Measurements from ENCODE around the gene FNIP2. TPM values are rescaled to one million over a fixed set of nuclear protein-coding genes. Genes with fewer than 3 reads are reported as not detected.

The FNIP2 gene
- total RNA-seq, 2 experiments from 2014 or later = 12.3 to 17.1 TPM

- peak; percentile 30 for ATAC-seq
- H3K27ac Mint-ChIP-seq = no peak overlapping the region
- DNase-seq = no peak
- no peaks in the 10 kb centered on the region for H3K9me3 Mint-ChIP-seq (ENCODE audit: low read depth)
- no peaks in the 10 kb centered on the region for H3K27me3 Mint-ChIP-seq
- peaks cover 13% of the 10 kb centered on the region for H3K4me1 Mint-ChIP-seq
- CTCF ChIA-PET = interaction anchor here (0.9 to 6.3 kb wide), 22 partner anchors 9 to 352 kb away, joined by 3 to 33 read pairs (median 3); partner anchors contain the start of genes C4orf46, ETFDH and FNIP2
- H3K4me3 Mint-ChIP-seq = no peak overlapping the region
- H3K36me3 Mint-ChIP-seq = no peaks in the 10 kb centered on the region
These were observed 82.2 kb downstream of the FNIP2 start for GRCh38 chr4:158850800-158851644.

GRCh38 chr4:158854236-158854635, 85.4 kb downstream of the FNIP2 start:
- no peak for DNase-seq
- Mint-ChIP-seq H3K36me3 (no peaks in the 10 kb centered on the region), H3K4me3 (no peak overlapping the region), H3K27ac (no peak overlapping the region), H3K9me3 (ENCODE audit: low read depth) (no peaks in the 10 kb centered on the region), H3K27me3 (no peaks in the 10 kb centered on the region), H3K4me1 (peaks cover 11% of the 10 kb centered on the region)
- no peak for ATAC-seq
- CTCF ChIA-PET = interaction anchor here (0.9 to 6.3 kb wide), 2 partner anchors 122 to 349 kb away, joined by 3 to 33 read pairs; no protein-coding TSS in a partner anchor

- Mint-ChIP-seq H3K4me1 (peaks cover 13% of the 10 kb centered on the region), H3K27ac (no peak overlapping the region), H3K4me3 (no peak overlapping the region), H3K27me3 (no peaks in the 10 kb centered on the region), H3K9me3 (ENCODE audit: low read depth) (no peaks in the 10 kb centered on the region), H3K36me3 (peaks cover 21% of the 10 kb centered on the region)
- DNase-seq (no peak), ATAC-seq (peak; percentile 84)
- CTCF ChIA-PET = interaction anchor here (0.7 to 3.2 kb wide), 8 partner anchors 12 to 345 kb away, joined by 3 to 27 read pairs (median 4); no protein-coding TSS in a partner anchor
These were observed 88.0 kb downstream of the FNIP2 start for GRCh38 chr4:158856852-158857251.

GRCh38 chr4:158857951-158858350, 89.1 kb downstream of the FNIP2 start:
- Mint-ChIP-seq H3K36me3 (peaks cover 31% of the 10 kb centered on the region), H3K27ac (no peak overlapping the region), H3K9me3 (ENCODE audit: low read depth) (no peaks in the 10 kb centered on the region), H3K4me1 (peaks cover 13% of the 10 kb centered on the region), H3K4me3 (no peak overlapping the region), H3K27me3 (no peaks in the 10 kb centered on the region)
- ATAC-seq (no peak), DNase-seq (no peak)
- CTCF ChIA-PET = interaction anchor here (0.9 to 3.2 kb wide), 5 partner anchors 9 to 344 kb away, joined by 3 to 27 read pairs (median 4); no protein-coding TSS in a partner anchor

GRCh38 chr4:158858410-158859199, 89.8 kb downstream of the FNIP2 start:
- Mint-ChIP-seq H3K27ac (no peak overlapping the region), H3K27me3 (no peaks in the 10 kb centered on the region), H3K9me3 (ENCODE audit: low read depth) (no peaks in the 10 kb centered on the region), H3K4me1 (peaks cover 13% of the 10 kb centered on the region), H3K4me3 (no peak overlapping the region), H3K36me3 (peaks cover 31% of the 10 kb centered on the region)
- DNase-seq = no peak
- ATAC-seq = no peak
- CTCF ChIA-PET = interaction anchor here (1.1 to 3.2 kb wide), 4 partner anchors 9 to 344 kb away, joined by 3 to 27 read pairs (median 4); no protein-coding TSS in a partner anchor

- Mint-ChIP-seq H3K27ac (no peak overlapping the region), H3K27me3 (no peaks in the 10 kb centered on the region), H3K4me1 (peaks cover 17% of the 10 kb centered on the region), H3K36me3 (peaks cover 31% of the 10 kb centered on the region), H3K9me3 (ENCODE audit: low read depth) (no peaks in the 10 kb centered on the region), H3K4me3 (no peak overlapping the region)
- ATAC-seq (no peak), DNase-seq (no peak)
- CTCF ChIA-PET = no interaction called here
These were observed 90.8 kb downstream of the FNIP2 start for GRCh38 chr4:158859661-158860060.

- Mint-ChIP-seq H3K27ac (peak overlapping the region; percentile 50), H3K36me3 (peaks cover 32% of the 10 kb centered on the region), H3K9me3 (ENCODE audit: low read depth) (no peaks in the 10 kb centered on the region), H3K4me1 (peaks cover 21% of the 10 kb centered on the region), H3K27me3 (no peaks in the 10 kb centered on the region), H3K4me3 (peak overlapping the region; percentile 9)
- CTCF ChIA-PET = interaction anchor here (1.1 to 2.8 kb wide), 5 partner anchors 9 to 318 kb away, joined by 3 to 14 read pairs (median 3); no protein-coding TSS in a partner anchor
- no peak for DNase-seq
- ATAC-seq = peak; percentile 71
These were observed 92.0 kb downstream of the FNIP2 start for GRCh38 chr4:158860856-158861255.

- H3K4me3 Mint-ChIP-seq = peak overlapping the region; percentile 9
- peak overlapping the region; percentile 50 for H3K27ac Mint-ChIP-seq
- no peaks in the 10 kb centered on the region for H3K27me3 Mint-ChIP-seq
- DNase-seq (no peak), ATAC-seq (no peak)
- CTCF ChIA-PET = interaction anchor here (1.1 to 2.8 kb wide), 6 partner anchors 9 to 317 kb away, joined by 3 to 14 read pairs (median 3); no protein-coding TSS in a partner anchor
- H3K9me3 Mint-ChIP-seq (ENCODE audit: low read depth) = no peaks in the 10 kb centered on the region
- H3K4me1 Mint-ChIP-seq = peaks cover 21% of the 10 kb centered on the region
- H3K36me3 Mint-ChIP-seq = peaks cover 34% of the 10 kb centered on the region
These were observed 92.5 kb downstream of the FNIP2 start for GRCh38 chr4:158861281-158861680.

GRCh38 chr4:158861766-158862165, 92.9 kb downstream of the FNIP2 start:
- CTCF ChIA-PET = interaction anchor here (1.0 to 2.8 kb wide), 6 partner anchors 10 to 317 kb away, joined by 3 to 14 read pairs (median 3); no protein-coding TSS in a partner anchor
- ATAC-seq (no peak), DNase-seq (no peak)

GRCh38 chr4:158863296-158863695, 94.5 kb downstream of the FNIP2 start:
- Mint-ChIP-seq H3K36me3 (peaks cover 36% of the 10 kb centered on the region), H3K27me3 (no peaks in the 10 kb centered on the region), H3K4me1 (peaks cover 21% of the 10 kb centered on the region), H3K27ac (no peak overlapping the region), H3K4me3 (no peak overlapping the region), H3K9me3 (ENCODE audit: low read depth) (no peaks in the 10 kb centered on the region)
- DNase-seq = no peak
- no peak for ATAC-seq
- CTCF ChIA-PET = interaction anchor here (0.9 to 2.8 kb wide), 2 partner anchors 11 to 12 kb away, joined by 3 to 14 read pairs; no protein-coding TSS in a partner anchor

More at GRCh38 chr4:158861766-158862165, 92.9 kb downstream of the FNIP2 start:
- H3K36me3 Mint-ChIP-seq = peaks cover 34% of the 10 kb centered on the region
- no peak overlapping the region for H3K4me3 Mint-ChIP-seq
- no peak overlapping the region for H3K27ac Mint-ChIP-seq
- no peaks in the 10 kb centered on the region for H3K9me3 Mint-ChIP-seq (ENCODE audit: low read depth)
- H3K4me1 Mint-ChIP-seq = peaks cover 21% of the 10 kb centered on the region
- no peaks in the 10 kb centered on the region for H3K27me3 Mint-ChIP-seq

- CTCF ChIA-PET = no interaction called here
These were observed 96.8 kb downstream of the FNIP2 start for GRCh38 chr4:158865520-158866177.

GRCh38 chr4:158869001-158869400, 100.2 kb downstream of the FNIP2 start:
- ATAC-seq = no peak
- peaks cover 22% of the 10 kb centered on the region for H3K36me3 Mint-ChIP-seq
- DNase-seq = no peak
- CTCF ChIA-PET = no interaction called here
- H3K27me3 Mint-ChIP-seq = no peaks in the 10 kb centered on the region
- no peak overlapping the region for H3K27ac Mint-ChIP-seq
- H3K9me3 Mint-ChIP-seq (ENCODE audit: low read depth) = no peaks in the 10 kb centered on the region
- H3K4me3 Mint-ChIP-seq = no peak overlapping the region
- peaks cover 20% of the 10 kb centered on the region for H3K4me1 Mint-ChIP-seq

More at GRCh38 chr4:158865520-158866177, 96.8 kb downstream of the FNIP2 start:
- ATAC-seq (no peak), DNase-seq (no peak)
- Mint-ChIP-seq H3K27me3 (no peaks in the 10 kb centered on the region), H3K9me3 (ENCODE audit: low read depth) (no peaks in the 10 kb centered on the region), H3K4me3 (no peak overlapping the region), H3K36me3 (peaks cover 31% of the 10 kb centered on the region), H3K4me1 (peaks cover 16% of the 10 kb centered on the region), H3K27ac (no peak overlapping the region)

All from activated CD8-positive, alpha-beta memory T cell treated with anti-CD3 and anti-CD28 coated beads, Interleukin-2, amount 10 ng/mL, durations not matched to agents 7 days and 5 days (primary cell).